Fibroblast of lung (primary cell): ENCODE measurements around the gene CLCF1. TPM values are rescaled to one million over a fixed set of nuclear protein-coding genes. Genes with fewer than 3 reads are reported as not detected.

Experiments used
- DNase-seq, 2 donors: peaks; one replicate each; pipeline versions ENCODE4 v3.0.0 to v3.0.0-alpha.2; 2010; ENCODE audit warnings: low read depth in 2 of 2
- H2AFZ ChIP-seq: 2 replicates; pipeline ENCODE4 v1.5.1; 2012; ENCODE audit warnings: low read length, control low read depth, inconsistent platforms
- H3K27ac ChIP-seq: 2 replicates; pipeline ENCODE4 v1.5.1; 2011; ENCODE audit warnings: low read length, control low read depth; ENCODE audit not compliant: insufficient read depth
- H3K27me3 ChIP-seq: 2 replicates; pipeline ENCODE4 v1.5.1; 2011; ENCODE audit warnings: mild to moderate bottlenecking, low read length; ENCODE audit not compliant: control insufficient read depth, insufficient read depth
- H3K36me3 ChIP-seq: 2 replicates; pipeline ENCODE4 v1.5.1; 2011; ENCODE audit warnings: low read length; ENCODE audit not compliant: control insufficient read depth, insufficient read depth
- H3K4me1 ChIP-seq: 2 replicates; pipeline ENCODE4 v1.5.1; 2011; ENCODE audit warnings: low read length; ENCODE audit not compliant: control insufficient read depth, insufficient read depth; ENCODE audit errors: extremely low read depth
- H3K4me2 ChIP-seq: 2 replicates; pipeline ENCODE4 v1.5.1; 2011; ENCODE audit warnings: low read length, control low read depth; ENCODE audit not compliant: insufficient read depth; ENCODE audit errors: extremely low read depth
- H3K4me3 ChIP-seq, 4 experiments: fragments of 200-600 bp in 1 of 4; sonication (generic) in 1 of 4; replicated peaks in 1 of 4; 2 replicates each; pipeline ENCODE4 v1.5.1; 2011 to 2016; ENCODE audit warnings: low read length in 4 of 4, low read depth in 3 of 4, mild to moderate bottlenecking in 3 of 4, control low read depth in 2 of 4, inconsistent platforms in 1 of 4, mixed read lengths in 1 of 4; ENCODE audit not compliant: insufficient read depth in 1 of 4; ENCODE audit errors: control extremely low read depth in 1 of 4
- H3K79me2 ChIP-seq: 2 replicates; pipeline ENCODE4 v1.5.1; 2012; ENCODE audit warnings: mild to moderate bottlenecking, low read length, inconsistent platforms; ENCODE audit not compliant: control insufficient read depth, insufficient read depth
- H3K9ac ChIP-seq: 2 replicates; pipeline ENCODE4 v1.5.1; 2011; ENCODE audit warnings: mild to moderate bottlenecking, low read length, control low read depth; ENCODE audit not compliant: insufficient read depth
- H3K9me3 ChIP-seq: 2 replicates; pipeline ENCODE4 v1.5.1; 2012; ENCODE audit warnings: low read depth, low read length; ENCODE audit not compliant: control insufficient read depth, insufficient read depth
- H4K20me1 ChIP-seq: 2 replicates; pipeline ENCODE4 v1.5.1; 2011; ENCODE audit warnings: low read length; ENCODE audit not compliant: control insufficient read depth, insufficient read depth; ENCODE audit errors: extremely low read depth
- EZH2 ChIP-seq: IDR thresholded peaks from 2 replicates; pipeline ENCODE4 v1.5.1; 2012; ENCODE audit warnings: low read length, control low read depth, mild to moderate bottlenecking; ENCODE audit errors: missing control alignments
- polyA plus RNA-seq, 2 donors: library from polyadenylated mRNA; depleted of rRNA in 1 of 2; stranded (reverse) in 1 of 2; unstranded in 1 of 2; fragments of >200 nt; gene quantifications; 2 replicates each; pipeline ENCODE4 v1.2.1, GENCODE V29; 2011 to 2012; ENCODE audit warnings: missing spikeins in 1 of 2
- total RNA-seq: library from RNA; depleted of rRNA; stranded (reverse); fragments of >200 nt; gene quantifications from 2 replicates; pipeline ENCODE4 v1.2.1, GENCODE V29; 2014
- TF ChIP-seq, protein P1 (sequence below), 2 donors: IDR thresholded peaks in 1 of 2; conservative IDR thresholded peaks in 1 of 2; 1 replicate in 1 of 2; 2 replicates in 1 of 2; pipeline ENCODE4 v1.5.1; 2011 to 2012; ENCODE audit warnings: low read length in 2 of 2, control low read depth in 1 of 2, inconsistent platforms in 1 of 2, low read depth in 1 of 2, mild to moderate bottlenecking in 1 of 2

The CLCF1 gene
- total and polyA plus RNA-seq, 2 donors (not counting 1 experiment from before 2014, with no cell fraction given), result 2.3 to 6.0 TPM

DNA sequence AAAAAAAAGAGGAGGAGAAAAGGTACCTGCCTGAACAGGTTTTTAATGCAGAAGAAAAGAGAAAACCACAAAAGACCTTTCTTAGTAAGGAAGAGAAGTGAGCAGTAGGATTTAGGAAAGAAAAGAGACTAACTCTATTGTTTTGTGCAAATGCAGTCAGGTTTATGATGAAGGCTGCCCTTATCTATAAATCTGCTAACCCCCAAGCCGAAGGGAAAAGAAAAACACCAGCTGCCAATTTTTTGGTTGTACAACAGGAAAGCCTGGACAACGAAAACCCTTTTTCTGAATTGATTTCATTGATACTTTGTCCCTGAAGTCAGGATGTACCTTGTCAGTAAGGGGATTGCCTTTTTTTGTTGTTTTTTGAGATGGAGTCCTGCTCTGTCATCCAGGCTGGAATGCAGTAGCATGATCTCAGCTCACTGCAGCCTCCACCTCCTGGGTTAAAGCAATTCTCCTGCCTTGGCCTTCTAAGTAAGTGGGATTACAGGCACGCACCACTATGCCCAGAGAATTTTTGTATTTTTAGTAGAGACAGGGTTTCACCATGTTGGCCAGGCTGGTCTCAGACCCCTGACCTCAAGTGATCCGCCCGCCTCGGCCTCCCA is 41.2 kb downstream of the CLCF1 start:
- Histone ChIP-seq H2AFZ (no peak overlapping the region), H3K4me3 (no peak overlapping the region), H3K4me2 (no peak overlapping the region), H3K79me2 (no peaks in the 10 kb centered on the region), H3K36me3 (no peaks in the 10 kb centered on the region), H3K27me3 (no peaks in the 10 kb centered on the region), H3K27ac (no peak overlapping the region), H3K9ac (no peak overlapping the region), H3K9me3 (no peaks in the 10 kb centered on the region), H3K4me1 (no peaks in the 10 kb centered on the region), H4K20me1 (no peaks in the 10 kb centered on the region)
- no peak for DNase-seq
- TF ChIP-seq EZH2, result no peak
- TF ChIP-seq, protein P1, sequence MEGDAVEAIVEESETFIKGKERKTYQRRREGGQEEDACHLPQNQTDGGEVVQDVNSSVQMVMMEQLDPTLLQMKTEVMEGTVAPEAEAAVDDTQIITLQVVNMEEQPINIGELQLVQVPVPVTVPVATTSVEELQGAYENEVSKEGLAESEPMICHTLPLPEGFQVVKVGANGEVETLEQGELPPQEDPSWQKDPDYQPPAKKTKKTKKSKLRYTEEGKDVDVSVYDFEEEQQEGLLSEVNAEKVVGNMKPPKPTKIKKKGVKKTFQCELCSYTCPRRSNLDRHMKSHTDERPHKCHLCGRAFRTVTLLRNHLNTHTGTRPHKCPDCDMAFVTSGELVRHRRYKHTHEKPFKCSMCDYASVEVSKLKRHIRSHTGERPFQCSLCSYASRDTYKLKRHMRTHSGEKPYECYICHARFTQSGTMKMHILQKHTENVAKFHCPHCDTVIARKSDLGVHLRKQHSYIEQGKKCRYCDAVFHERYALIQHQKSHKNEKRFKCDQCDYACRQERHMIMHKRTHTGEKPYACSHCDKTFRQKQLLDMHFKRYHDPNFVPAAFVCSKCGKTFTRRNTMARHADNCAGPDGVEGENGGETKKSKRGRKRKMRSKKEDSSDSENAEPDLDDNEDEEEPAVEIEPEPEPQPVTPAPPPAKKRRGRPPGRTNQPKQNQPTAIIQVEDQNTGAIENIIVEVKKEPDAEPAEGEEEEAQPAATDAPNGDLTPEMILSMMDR (conservative IDR thresholded peaks at IDR 0.05 in 1 of 2, IDR thresholded peaks at IDR 0.05 in 1 of 2; ENCODE audit: low read depth in 1 of 2, low read length in 2 of 2), result no peak

DNA sequence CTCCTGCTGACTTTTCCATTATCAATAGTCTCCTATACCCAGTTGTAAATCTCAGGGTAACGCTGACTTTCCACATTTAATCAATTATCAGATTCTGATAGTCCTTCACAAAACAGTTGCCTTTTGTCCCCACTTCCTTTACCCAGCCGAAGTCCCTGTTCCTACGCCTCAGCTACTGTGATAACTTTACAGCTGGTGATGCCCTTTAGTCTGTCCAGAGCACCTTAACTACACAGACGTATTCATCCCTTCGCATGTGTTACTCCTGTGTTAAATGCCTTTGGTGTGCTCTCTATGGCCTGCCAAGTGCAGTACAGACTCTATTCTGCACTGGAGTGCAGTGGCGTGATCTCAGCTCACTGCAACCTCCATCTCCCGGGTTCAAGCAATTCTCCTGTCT is 49.9 kb downstream of the CLCF1 start:
- H3K27me3 ChIP-seq, result no peaks in the 10 kb centered on the region
- no peak overlapping the region for H3K4me3 ChIP-seq
- H2AFZ ChIP-seq, result no peak overlapping the region
- H4K20me1 ChIP-seq, result no peaks in the 10 kb centered on the region
- no peak for DNase-seq
- H3K9me3 ChIP-seq, result no peaks in the 10 kb centered on the region
- H3K27ac ChIP-seq, result no peak overlapping the region
- H3K4me1 ChIP-seq, result no peaks in the 10 kb centered on the region
- H3K36me3 ChIP-seq, result no peaks in the 10 kb centered on the region
- no peaks in the 10 kb centered on the region for H3K79me2 ChIP-seq
- TF ChIP-seq EZH2, result no peak
- TF ChIP-seq, protein P1 (conservative IDR thresholded peaks at IDR 0.05 in 1 of 2, IDR thresholded peaks at IDR 0.05 in 1 of 2; ENCODE audit: low read depth in 1 of 2, low read length in 2 of 2), result no peak
- no peak overlapping the region for H3K9ac ChIP-seq
- no peak overlapping the region for H3K4me2 ChIP-seq

DNA sequence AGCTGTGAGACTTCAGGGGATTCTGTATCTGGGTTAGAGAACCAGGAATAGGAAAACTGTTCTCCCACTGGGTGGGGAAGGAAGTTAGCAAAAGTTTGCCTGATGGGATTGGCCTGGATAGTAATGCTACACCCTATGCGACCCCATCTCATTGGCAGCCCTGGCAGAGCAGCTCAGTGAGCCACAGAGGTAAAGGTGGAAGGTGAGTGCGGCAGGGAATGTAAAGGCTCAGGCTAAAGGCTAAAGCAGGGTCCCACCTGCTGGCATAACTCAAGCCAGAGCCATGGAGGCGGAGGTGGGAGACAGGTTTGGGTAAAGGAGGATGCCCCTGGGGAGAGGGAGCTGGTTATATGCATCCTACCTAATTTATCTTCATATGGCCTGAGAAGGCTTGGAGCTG is 51.3 kb downstream of the CLCF1 start:
- Histone ChIP-seq H4K20me1 (no peaks in the 10 kb centered on the region), H2AFZ (no peak overlapping the region), H3K36me3 (no peaks in the 10 kb centered on the region), H3K27ac (no peak overlapping the region), H3K4me3 (no peak overlapping the region), H3K79me2 (no peaks in the 10 kb centered on the region), H3K4me1 (peaks cover 2% of the 10 kb centered on the region), H3K4me2 (no peak overlapping the region), H3K9ac (no peak overlapping the region), H3K27me3 (no peaks in the 10 kb centered on the region), H3K9me3 (no peaks in the 10 kb centered on the region)
- TF ChIP-seq, protein P1 (conservative IDR thresholded peaks at IDR 0.05 in 1 of 2, IDR thresholded peaks at IDR 0.05 in 1 of 2; ENCODE audit: low read depth in 1 of 2, low read length in 2 of 2), result no peak
- no peak for TF ChIP-seq EZH2
- DNase-seq, result no peak
